ENCODE measurements around the gene ZBTB24. TPM values are rescaled to one million over a fixed set of nuclear protein-coding genes. Genes with fewer than 3 reads are reported as not detected.
A peak's percentile ranks its signal among the peaks of the same experiment; 100 is the strongest.

ZBTB24 gene
- total RNA-seq, 4 donors from 2014 or later = 4.4 to 12.6 (median 9.0) TPM

GRCh38 chr6:109456111-109456583 is 26.9 kb downstream of the ZBTB24 start:
- no peak for DNase-seq
- Histone ChIP-seq H3K27me3 (no peaks in the 10 kb centered on the region), H3K4me1 (no peaks in the 10 kb centered on the region), H3K27ac (peak overlapping the region; percentile 80 to 82), H3K9me3 (no peaks in the 10 kb centered on the region), H3K36me3 (no peaks in the 10 kb centered on the region), H3K4me3 (peak overlapping the region; percentile 75 to 77)
- intact Hi-C loops (cut with DNase I; ENCODE audit: low total_unique reads) = loop anchor here (10.0 kb wide), 1 partner anchor 71 kb away; the partner anchor contains the start of gene CD164
- TF ChIP-seq POLR2A (IDR thresholded peaks at IDR 0.05) (no peak), CTCF (IDR thresholded peaks at IDR 0.05) (no peak)

GRCh38 chr6:109455437-109456110 is 27.4 kb downstream of the ZBTB24 start, which contains the start of gene MICAL1:
MICAL1 (minus strand) TSS chr6:109455772; CDS start chr6:109454196, 1,576 bp downstream.
- Histone ChIP-seq H3K36me3 (no peaks in the 10 kb centered on the region), H3K9me3 (no peaks in the 10 kb centered on the region), H3K27ac (peak within 1 kb of the TSS; percentile 80 to 82), H3K27me3 (no peaks in the 10 kb centered on the region), H3K4me1 (no peaks in the 10 kb centered on the region), H3K4me3 (peak within 1 kb of the TSS; percentile 75 to 77)
- TF ChIP-seq CTCF (IDR thresholded peaks at IDR 0.05) = peak in 3 of 4 experiments; percentile 23 to 39 (median 32)
- peak in 1 of 2 donors; percentile 42 for TF ChIP-seq POLR2A (IDR thresholded peaks at IDR 0.05)
- DNase-seq = peak; percentile 66 to 72
- intact Hi-C loops (cut with DNase I; ENCODE audit: low total_unique reads) = loop anchor here (10.0 kb wide), 1 partner anchor 71 kb away; the partner anchor contains the start of gene CD164

- Histone ChIP-seq H3K27ac (peak overlapping the region; percentile 80 to 82), H3K9me3 (no peaks in the 10 kb centered on the region), H3K4me1 (no peaks in the 10 kb centered on the region), H3K36me3 (no peaks in the 10 kb centered on the region), H3K27me3 (no peaks in the 10 kb centered on the region), H3K4me3 (peak overlapping the region; percentile 75 to 77)
- TF ChIP-seq CTCF (IDR thresholded peaks at IDR 0.05) (no peak), POLR2A (IDR thresholded peaks at IDR 0.05) (no peak)
- intact Hi-C loops (cut with DNase I; ENCODE audit: low total_unique reads) = loop anchor here (10.0 kb wide), 1 partner anchor 70 kb away; the partner anchor contains the start of gene CD164
- DNase-seq = no peak
Observed at GRCh38 chr6:109454496-109455436, 28.3 kb downstream of the ZBTB24 start.

GRCh38 chr6:109453594-109454495 is 29.2 kb downstream of the ZBTB24 start:
- intact Hi-C loops (cut with DNase I; ENCODE audit: low total_unique reads) = loop anchor here (10.0 kb wide), 1 partner anchor 69 kb away; the partner anchor contains the start of gene CD164

More at GRCh38 chr6:109453594-109454495, 29.2 kb downstream of the ZBTB24 start:
- TF ChIP-seq CTCF (IDR thresholded peaks at IDR 0.05) (no peak), POLR2A (IDR thresholded peaks at IDR 0.05) (no peak)
- Histone ChIP-seq H3K4me3 (no peak overlapping the region), H3K9me3 (no peaks in the 10 kb centered on the region), H3K36me3 (no peaks in the 10 kb centered on the region), H3K27ac (peak overlapping the region; percentile 80 to 82), H3K27me3 (no peaks in the 10 kb centered on the region), H3K4me1 (no peaks in the 10 kb centered on the region)
- peak; percentile 49 to 51 for DNase-seq

All from uterus (tissue), 4 donors.